Tibial nerve (tissue), 4 donors: Measurements from ENCODE around the gene LRRC8D.

Experiments
- CTCF ChIP-seq, 5 experiments: fragments of 200-600 bp in 3 of 5; fragments of 450-650 bp in 2 of 5; sonication (generic) in 3 of 5; IDR thresholded peaks; one replicate each; pipeline ENCODE4 v1.5.1; 2016 to 2019; ENCODE audit warnings: antibody characterized with exemption in 5 of 5, mild to moderate bottlenecking in 3 of 5, moderate library complexity in 2 of 5
- EP300 ChIP-seq, 2 donors: sonication (generic); formaldehyde crosslinking; IDR thresholded peaks; one replicate each; pipeline ENCODE4 v1.6.1; 2017; ENCODE audit warnings: antibody characterized with exemption in 2 of 2, mild to moderate bottlenecking in 1 of 2

GRCh38 chr1:89980605-89981004, 159.8 kb downstream of the LRRC8D start:
- TF ChIP-seq EP300 (IDR thresholded peaks at IDR 0.05) (no peak), CTCF (IDR thresholded peaks at IDR 0.05) (no peak)
